HT-29 (cell line): ENCODE data around the gene ZMYND8. TPM values are rescaled to one million over a fixed set of nuclear protein-coding genes. Genes with fewer than 3 reads are reported as not detected.
"Not testable (repeated sequence)": the region's sequence is repeated elsewhere in the genome, so short reads cannot be mapped to it uniquely, and the experiment has no call there.

Experiments used
- DNase-seq: peaks from one replicate; pipeline ENCODE4 v3.0.0-alpha.2; 2015; ENCODE audit warnings: low spot score
- total RNA-seq: library from RNA; depleted of rRNA; stranded (reverse); fragments of >200 nt; shearing (Covaris generic); gene quantifications from 2 replicates; pipeline ENCODE4 v1.2.3, GENCODE V29; 2014

The ZMYND8 gene
- total RNA-seq, 1 experiment from 2014 or later, result 30.9 TPM

DNA sequence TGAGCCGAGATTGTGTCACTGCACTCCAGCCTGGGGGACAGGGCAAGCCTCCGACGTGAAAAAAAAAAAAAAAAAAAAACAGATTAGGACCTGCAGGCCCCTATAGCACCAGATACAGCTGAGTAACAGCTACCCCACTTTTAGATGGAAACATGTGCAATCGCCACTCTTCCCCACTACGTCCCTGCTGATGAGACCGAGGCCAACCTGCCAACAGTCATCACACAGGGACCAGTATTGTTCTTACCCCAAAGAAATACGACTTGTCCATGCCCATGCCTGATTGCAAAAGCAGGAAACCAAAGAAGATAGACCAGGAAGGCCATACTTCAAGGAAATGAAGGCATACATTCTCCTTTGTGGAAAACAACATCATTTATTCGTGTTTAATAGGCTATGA, 45.8 kb downstream of the ZMYND8 start:
- DNase-seq, result no peak

DNA sequence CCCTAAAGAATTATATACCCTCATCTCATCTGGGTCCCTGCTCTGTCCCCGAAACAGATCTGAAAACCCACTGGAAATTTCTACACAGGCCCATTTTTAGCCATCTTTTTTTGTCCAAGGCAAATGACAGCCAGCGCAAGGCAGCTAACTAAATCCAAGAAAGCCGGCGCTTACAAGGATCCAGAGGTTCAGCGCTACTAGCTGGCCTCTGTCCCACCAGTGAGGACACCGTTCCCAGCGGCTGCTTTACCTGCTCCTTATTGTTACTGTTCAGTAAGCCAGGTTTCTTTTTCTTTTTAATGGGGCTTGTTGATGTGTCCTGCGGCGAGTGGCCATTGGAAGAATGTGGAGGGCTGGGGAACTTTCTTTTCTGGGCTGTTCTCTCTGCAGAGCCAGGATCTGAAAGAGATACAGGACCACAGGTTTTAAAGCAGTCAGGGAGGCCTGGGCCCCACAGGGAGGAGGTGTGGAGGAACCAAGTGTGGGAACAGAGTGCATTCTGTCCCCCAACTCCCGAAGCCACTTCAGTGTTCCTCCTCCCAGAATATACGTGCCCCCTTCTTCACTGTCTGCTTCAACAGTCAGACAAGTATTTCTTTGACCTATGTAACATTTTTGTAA, 46.6 kb downstream of the ZMYND8 start:
- no peak for DNase-seq

DNA sequence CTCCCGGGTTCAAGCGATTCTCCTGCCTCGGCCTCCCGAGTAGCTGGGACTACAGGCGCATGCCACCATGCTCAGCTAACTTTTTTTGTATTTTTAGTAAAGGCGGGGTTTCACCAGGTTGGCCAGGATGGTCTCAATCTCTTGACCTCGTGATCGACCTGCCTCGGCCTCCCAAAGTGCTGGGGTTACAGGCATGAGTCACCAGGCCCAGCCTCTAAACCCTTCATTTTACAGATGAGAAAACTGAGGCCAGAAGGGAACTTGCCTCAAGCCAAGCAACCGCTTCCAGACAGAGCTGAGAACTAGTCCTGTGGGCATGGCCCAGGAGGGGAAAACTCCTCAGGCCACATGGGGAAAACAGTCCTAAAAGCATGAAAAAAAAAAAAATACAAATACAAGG, 47.1 kb downstream of the ZMYND8 start:
- DNase-seq, result no peak

DNA sequence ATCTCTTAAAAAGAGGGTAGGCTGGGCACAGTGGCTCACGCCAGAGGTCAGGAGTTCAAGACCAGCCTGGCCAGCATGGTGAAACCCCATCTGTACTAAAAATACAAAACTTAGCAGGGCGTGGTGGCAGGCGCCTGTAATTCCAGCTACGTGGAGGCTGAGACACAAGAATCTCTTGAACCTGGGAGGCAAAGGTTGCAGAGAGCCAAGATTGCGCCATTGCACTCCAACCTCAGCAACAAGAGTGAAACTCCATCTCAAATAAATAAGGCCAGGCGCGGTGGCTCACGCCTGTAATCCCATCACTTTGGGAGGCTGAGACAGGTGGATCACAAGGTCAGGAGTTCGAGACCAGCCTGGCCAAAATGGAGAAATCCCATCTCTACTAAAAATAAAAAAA, 48.9 kb downstream of the ZMYND8 start:
- DNase-seq, result not testable (repeated sequence)

DNA sequence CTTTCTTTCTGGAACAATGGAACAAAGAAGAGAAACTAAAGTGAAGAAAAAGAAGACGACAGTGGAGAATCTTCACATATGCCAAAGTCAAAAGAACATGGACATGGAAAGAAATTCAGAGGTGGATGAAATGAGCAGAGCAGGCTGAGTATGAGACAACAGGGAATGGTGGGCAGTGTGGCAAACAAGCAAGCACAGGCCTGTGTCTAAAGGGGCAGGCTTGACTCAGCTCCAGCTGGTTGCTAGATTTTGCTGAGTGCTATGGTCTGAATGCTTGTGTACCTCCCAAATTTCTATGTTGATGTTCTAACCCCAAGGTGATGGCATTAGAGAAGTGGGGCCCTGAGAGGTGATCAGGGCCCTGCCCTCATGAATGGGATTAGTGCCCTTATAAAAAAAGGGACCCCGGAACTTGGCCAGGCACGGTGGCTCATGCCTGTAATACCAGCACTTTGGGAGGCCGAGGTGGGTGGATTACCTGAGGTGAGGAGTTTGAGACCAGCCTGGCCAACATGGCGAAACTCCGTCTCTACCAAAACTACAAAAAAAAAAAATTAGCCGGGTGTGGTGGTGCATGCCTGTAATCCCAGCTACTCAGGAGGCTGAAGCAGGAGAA, 49.6 kb downstream of the ZMYND8 start:
- no peak for DNase-seq

DNA sequence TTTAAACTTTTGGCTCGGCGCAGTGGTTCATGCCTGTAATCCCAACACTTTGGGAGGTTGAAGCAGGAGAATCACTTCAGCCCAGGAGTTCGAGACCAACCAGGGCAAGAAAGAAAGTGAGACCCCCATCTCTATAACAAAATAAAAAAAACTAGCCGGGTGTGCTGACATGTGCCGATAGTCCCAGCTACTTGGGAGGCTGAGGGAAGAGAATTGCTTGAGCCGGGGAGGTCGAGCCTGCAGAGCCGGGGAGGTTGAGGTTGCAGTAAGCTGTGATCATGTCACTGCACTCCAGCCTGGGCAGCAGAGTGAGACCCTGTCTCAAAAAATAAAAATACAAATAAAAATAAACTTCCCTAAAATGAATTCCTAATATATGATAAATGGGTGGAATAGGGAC, 50.4 kb downstream of the ZMYND8 start:
- no peak for DNase-seq

DNA sequence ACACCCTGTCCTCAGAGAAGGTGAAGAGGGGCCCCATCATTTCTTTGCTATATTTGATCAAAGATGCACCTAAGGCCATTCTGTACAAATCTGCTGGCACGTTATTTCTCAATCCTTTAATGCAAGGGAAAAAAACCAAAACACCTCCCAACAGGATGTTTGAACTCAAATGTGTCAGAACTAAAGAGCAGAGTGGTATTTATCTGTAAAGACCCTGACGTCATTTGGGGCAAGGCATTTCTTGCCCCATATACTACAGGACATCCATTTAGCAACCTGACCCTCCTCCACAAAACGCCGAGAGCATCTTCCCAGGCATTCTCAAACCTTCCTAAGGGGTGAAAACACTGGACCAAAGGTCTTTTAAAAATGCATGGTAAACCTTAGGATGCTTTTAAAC, 50.8 kb downstream of the ZMYND8 start:
- no peak for DNase-seq

DNA sequence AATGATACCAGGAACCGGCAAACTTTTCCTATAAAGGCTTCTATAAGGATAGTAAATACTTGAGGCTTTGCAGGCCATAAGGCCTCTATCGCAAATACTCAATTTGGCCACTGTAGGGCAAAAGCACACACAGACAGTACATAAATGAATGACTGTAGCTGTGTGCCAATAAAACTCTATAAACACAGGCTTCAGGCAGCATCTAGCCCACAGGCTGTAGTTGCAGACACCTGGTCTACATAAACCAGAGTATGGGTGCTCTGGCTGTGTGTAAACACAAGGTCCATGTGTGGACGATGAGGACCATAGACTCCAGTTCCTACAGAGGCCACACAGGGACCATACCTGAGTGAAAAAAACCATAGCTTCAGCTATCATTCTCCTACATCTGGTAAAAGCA, 52.2 kb downstream of the ZMYND8 start:
- DNase-seq, result peak; percentile 92

DNA sequence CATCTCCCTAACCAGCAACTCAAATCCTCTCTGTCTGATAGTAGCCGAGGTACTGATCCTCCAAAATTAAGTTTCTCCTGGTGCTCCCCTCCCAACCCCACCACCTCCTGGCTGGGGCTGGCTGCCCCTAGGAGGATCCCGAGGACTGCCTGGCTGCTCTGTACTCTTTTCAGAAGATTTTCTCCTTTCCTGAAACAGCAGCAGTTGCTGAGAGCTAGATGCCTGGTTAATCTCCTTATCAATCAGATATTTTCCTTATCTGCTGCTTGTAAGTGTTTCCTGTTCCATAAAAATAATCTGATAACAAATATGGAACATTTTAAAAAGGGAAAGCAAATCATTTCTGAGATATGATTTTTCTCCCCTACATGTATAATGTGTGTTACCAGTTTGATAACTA, 52.8 kb downstream of the ZMYND8 start:
- no peak for DNase-seq

DNA sequence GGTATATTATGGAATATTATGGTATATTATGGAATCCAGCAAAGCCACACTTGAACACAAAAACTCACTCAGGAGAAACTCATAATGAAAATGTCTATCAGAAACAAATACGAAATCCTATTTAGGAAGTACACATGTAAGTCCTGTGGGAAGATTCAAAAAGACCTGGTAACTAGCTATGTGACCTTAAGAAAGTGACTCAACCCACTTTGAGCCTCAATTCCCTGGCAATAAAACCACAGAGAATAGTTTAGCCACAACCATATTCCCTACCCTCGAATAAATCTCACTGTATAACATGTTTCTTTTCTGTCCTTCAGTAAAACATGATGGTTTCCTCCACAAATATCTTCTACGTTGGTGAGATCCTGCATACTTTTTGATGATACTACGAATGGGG, 56.4 kb downstream of the ZMYND8 start:
- DNase-seq, result no peak

DNA sequence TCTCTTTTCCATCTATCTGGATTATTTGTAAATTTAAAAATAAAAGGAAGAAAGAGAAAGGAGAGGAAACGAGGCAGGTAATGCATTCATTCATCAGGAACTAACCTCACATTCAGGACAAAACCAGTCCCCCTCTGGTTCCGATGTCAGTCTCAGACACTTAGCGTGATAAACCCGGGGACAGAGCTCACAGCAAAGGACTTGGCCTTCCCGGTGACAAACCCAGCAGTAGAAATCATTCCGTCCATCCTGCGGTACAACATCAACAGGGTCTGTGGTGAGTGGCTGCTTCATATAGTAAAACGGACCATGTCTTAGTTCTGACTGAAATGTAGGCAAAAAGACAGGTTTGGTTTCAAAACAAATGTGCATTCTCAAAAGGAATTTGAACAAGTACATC, 57.9 kb downstream of the ZMYND8 start:
- no peak for DNase-seq

DNA sequence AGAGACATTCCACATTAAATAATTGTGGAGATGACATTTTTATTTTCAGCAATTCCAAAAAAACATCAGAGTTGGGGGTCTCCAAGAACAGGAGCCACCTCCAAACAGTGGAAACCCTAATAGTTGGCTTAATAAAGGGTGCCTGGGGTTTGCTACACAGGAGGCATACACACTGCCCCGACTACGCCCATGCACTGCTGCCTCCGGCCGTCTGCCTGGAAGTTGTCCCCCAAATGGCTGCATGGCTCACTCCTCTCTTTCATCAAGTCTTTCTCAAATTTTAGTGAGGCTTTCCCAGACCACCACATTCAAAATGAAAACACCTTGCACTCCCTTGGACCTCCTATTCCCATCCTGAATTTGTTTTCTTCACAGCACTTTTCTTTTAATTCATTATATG, 58.8 kb downstream of the ZMYND8 start:
- DNase-seq, result no peak

DNA sequence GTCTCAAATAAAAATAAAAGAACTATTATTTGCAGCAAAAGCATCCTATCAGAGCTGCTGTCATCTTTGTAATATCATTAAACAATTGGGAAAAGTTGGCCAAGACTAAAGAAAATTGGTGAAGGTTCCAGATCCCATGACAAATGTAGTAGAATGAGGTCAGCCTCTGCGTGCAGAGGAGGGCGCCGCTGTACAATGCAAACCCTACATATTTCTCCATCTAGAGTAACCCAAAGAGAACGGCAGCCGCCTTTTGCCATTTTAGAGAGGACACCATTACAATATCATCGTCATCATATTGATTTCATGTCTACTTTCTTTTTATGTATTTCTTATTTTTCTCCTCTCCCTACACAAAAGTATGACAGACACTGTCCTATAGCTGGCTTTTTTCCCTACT, 59.5 kb downstream of the ZMYND8 start:
- peak; percentile 56 for DNase-seq

DNA sequence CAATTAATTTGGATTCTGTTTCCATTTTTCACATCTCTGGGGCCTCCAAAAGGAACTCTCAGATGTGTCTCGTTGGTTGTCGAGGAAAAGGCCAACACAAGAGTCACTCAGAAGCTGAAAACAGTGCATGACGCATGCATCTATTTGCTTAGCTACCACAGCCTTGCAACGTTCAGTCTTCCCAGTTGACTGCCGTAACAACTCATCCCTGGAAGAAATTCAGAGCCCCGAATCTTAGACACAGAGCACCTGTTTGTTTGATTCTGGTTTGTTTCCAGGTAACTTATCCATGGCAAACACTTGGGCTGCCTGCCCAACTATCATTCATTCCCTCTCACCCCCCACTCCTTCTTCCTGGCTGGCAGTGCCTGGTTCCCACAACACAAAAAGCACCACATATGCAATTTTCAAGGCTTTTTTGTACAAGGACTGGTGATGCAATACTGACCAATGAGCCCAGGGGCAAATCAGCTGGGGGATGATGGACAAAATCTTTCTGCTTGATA, 60.5 kb downstream of the ZMYND8 start:
- DNase-seq, result no peak

DNA sequence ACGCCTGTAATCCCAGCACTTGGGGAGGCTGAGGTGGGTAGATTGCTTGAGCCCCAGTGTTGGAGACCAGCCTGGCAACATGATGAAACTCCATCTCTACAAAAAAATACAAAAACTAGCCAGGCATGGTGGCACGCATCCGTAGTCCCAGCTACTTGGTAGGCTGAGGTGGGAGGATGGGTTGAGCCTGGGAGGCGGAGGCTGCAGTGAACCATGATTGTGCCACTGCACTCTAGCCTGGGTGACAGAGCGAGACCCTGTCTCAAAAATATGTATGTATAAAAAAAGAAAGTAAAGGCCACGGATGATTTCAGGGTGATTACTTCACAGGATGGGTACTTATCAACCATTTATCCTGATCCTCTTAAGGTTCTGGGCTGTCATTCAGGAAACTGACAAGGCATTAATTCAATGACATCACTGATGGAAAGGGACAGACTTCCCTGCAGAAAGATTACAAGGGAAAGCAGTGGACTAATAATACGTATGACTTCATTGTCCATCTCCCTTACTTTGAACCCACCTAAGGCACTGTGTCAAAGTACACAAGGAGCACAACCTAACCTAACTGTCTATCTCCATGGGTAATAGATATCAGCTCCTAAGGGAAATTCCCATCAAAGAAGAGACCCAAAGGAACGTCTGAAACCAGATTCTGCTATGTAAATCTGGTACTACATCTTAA, 61.2 kb downstream of the ZMYND8 start:
- DNase-seq, result no peak

DNA sequence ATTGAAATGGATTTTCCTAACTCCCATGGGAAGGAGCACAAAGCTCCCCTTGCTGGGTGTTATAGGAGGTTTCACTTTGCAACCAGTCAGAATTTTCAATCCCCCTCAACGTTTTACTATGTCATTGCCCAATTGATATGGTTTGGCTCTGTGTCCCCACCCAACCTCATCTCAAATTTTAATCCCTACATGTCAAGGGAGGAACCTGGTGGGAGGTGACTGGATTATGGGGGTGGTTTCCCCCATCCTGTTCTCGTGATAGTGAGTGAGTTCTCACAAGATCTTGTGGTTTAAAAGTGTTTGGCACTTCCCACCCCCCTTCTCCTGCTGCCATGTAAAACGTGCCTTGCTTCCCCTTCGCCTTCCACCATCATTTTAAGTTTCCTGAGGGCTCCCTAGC, 62.9 kb downstream of the ZMYND8 start:
- no peak for DNase-seq

DNA sequence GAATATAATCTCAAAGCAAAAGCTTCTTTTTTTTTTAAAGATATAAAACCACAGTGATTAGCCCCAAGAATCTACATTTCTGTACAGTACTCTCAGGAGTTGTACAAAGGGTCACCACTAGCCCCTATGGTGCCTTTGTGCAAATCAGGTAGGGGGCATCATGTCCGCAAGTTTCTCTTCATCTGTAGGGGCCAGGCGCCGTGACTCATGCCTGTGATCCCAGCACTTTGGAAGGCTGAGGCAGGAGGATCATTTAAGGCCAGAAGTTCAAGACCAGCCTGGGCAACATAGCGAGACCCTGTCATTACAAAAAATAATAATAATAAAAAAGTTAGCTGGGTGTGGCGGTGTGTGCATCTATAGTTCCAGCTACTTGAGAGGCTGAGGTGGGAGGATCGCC, 63.9 kb downstream of the ZMYND8 start:
- no peak for DNase-seq

DNA sequence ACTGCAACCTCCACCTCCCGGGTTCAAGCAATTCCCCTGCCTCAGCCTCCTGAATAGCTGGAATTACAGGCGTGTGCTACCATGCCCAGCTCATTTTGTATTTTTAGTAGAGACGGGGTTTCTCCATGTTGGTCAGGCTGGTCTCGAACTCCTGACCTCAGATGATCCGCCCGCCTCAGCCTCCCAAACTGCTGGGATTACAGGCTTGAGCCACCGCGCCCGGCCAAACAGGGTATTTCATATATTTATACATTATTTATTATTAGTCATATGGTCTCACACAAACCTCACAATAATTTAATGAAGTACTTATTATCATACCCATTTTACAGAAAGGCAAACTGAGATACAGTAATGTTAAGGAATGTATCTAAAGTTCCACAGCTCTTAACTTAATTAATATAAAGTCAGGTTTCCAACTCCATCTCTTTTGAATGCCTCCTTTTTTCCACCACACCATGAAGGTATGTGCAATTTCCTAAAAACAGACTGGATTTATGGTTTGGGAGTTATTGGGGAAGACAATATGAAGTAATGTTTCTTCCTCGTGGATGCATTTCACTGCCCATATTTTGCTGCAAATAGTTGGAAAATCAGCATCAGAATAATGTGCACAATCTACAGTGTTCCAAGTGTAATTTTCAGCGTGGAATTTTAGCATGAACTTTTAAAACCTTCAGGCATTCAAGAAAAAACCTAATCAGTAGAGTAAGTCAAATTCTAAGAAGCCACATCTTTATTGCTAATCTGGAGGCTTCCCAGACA, 65.7 kb downstream of the ZMYND8 start:
- no peak for DNase-seq

DNA sequence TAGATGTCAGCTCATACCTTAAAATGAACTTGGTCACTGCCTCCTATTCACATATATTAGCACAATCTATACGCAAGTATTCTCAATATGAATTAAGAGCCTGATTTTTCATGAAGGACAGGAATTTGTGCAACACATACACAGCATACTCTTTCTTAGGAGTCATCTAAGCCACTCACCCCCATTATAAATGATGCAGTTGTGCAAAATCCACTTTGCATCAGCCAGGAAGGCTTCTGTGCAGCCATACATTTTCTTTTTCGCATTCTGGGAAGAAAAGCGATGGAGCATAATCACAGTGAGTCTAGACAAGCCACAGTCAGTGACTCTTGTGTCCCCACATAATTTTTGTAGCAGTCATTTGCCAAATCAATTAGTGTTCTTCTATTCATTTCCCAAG, 66.5 kb downstream of the ZMYND8 start:
- DNase-seq, result no peak

DNA sequence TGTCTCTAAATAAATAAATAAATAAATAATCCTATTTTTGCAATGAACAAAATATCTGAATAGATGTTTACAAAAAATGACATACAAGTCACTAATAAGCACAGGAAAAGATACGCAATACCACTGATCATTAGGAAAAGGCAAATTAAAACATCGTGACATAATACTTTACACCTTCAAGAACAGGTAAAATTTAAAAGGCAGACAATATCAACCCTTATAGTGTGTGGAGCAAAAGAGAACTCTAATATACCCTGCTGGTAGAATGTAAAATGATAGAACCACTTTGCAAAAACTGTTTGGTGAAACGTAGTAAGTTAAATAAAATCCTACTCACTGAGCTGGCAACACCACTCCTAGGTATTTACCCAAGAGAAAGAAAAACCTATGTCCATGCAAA, 67.4 kb downstream of the ZMYND8 start:
- no peak for DNase-seq

DNA sequence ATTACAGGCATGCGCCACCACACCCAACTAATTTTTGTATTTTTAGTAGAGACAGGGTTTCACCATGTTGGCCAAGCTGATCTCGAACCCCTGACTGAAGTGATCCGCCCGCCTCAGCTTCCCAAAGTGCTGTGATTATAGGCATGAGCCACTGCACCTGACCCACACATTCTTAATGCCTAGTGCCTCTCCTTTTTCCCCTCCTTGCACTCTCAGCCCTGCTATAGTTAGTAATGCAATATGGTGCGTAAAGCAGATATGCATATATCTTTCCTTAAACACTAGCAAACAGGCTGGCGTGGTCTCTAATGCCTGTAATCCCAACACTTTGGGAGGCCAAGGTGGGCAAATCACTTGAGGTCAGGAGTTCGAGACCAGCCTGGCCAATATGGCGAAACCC, 68.0 kb downstream of the ZMYND8 start:
- DNase-seq, result not testable (repeated sequence)

DNA sequence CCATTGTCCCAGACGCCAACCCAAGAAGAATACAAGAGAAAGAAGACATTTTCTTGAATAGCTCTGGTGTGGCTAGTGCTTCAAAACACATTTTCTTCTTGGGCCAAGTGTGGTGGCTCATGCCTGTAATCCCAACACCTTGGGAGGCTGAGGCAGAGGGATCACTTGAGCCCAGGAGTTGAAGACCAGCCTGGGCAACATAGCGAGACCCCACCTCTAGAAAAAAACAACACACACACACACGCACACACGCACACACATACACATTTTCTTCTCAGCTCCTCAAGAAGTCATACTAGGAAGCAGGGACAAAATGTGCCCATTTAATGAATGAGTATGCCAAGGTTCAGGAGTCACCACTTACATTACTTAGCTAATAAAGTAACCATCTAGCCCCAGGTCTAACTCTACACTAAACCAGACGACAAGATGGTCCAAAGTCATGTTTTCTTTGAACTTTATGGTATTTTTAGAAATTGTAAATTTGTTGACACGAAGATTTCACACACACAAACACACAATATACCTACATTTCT, 68.8 kb downstream of the ZMYND8 start:
- DNase-seq, result no peak
